GM19238 (cell line): Measurements from ENCODE around the gene TCERG1L.

Experiments
- DNase-seq: peaks from one replicate; pipeline ENCODE4 v3.0.0; 2011; ENCODE audit warnings: low spot score; ENCODE audit not compliant: insufficient read length

The TCERG1L gene

GRCh38 chr10:131126321-131127137, 185.0 kb downstream of the TCERG1L start:
- no peak for DNase-seq

- DNase-seq = no peak
Measured at GRCh38 chr10:131125511-131126225, 185.9 kb downstream of the TCERG1L start.

GRCh38 chr10:131124945-131125344, 186.6 kb downstream of the TCERG1L start:
- no peak for DNase-seq

- no peak for DNase-seq
Measured at GRCh38 chr10:131123496-131123895, 188.0 kb downstream of the TCERG1L start.

- no peak for DNase-seq
Measured at GRCh38 chr10:131121511-131122035, 189.9 kb downstream of the TCERG1L start.

GRCh38 chr10:131119626-131120355, 191.7 kb downstream of the TCERG1L start:
- DNase-seq = no peak

GRCh38 chr10:131117416-131118212, 193.9 kb downstream of the TCERG1L start:
- DNase-seq = no peak

- no peak for DNase-seq
Measured at GRCh38 chr10:131116991-131117375, 194.5 kb downstream of the TCERG1L start.

- no peak for DNase-seq
Measured at GRCh38 chr10:131116216-131116990, 195.1 kb downstream of the TCERG1L start.

- DNase-seq = no peak
Measured at GRCh38 chr10:131115801-131116200, 195.7 kb downstream of the TCERG1L start.

GRCh38 chr10:131115321-131115720, 196.2 kb downstream of the TCERG1L start:
- DNase-seq = no peak

- no peak for DNase-seq
Measured at GRCh38 chr10:131114846-131115245, 196.7 kb downstream of the TCERG1L start.

GRCh38 chr10:131113709-131114291, 197.7 kb downstream of the TCERG1L start:
- no peak for DNase-seq

- no peak for DNase-seq
Measured at GRCh38 chr10:131113165-131113564, 198.4 kb downstream of the TCERG1L start.

- no peak for DNase-seq
Measured at GRCh38 chr10:131112691-131113090, 198.8 kb downstream of the TCERG1L start.

- no peak for DNase-seq
Measured at GRCh38 chr10:131111471-131112080, 199.9 kb downstream of the TCERG1L start.

- no peak for DNase-seq
Measured at GRCh38 chr10:131111007-131111406, 200.5 kb downstream of the TCERG1L start.

GRCh38 chr10:131110241-131110783, 201.2 kb downstream of the TCERG1L start:
- no peak for DNase-seq

GRCh38 chr10:131109726-131110125, 201.8 kb downstream of the TCERG1L start:
- DNase-seq = no peak
